SU-DHL-6 (cell line): ENCODE data around the gene BICDL2.
"Not testable (repeated sequence)": the region's sequence is repeated elsewhere in the genome, so short reads cannot be mapped to it uniquely, and the experiment has no call there.

ENCODE experiments used
- CTCF ChIP-seq: fragments of 200-600 bp; sonication (generic); IDR thresholded peaks from one replicate; pipeline ENCODE4 v1.5.1; 2017; ENCODE audit warnings: antibody characterized with exemption, mild to moderate bottlenecking, low read length, moderate library complexity; ENCODE audit not compliant: insufficient read depth, poor library complexity, severe bottlenecking
- EZH2phosphoT487 ChIP-seq: fragments of 200-600 bp; sonication (generic), shearing (Covaris generic); conservative IDR thresholded peaks from 2 replicates; pipeline ENCODE4 v1.6.1; 2018; ENCODE audit warnings: mild to moderate bottlenecking, antibody characterized with exemption, low read length, moderate library complexity, mixed read lengths

GRCh38 chr16:3072576-3073263, 36.0 kb upstream of the BICDL2 start:
- TF ChIP-seq CTCF, EZH2phosphoT487: not testable (repeated sequence)
